ENCODE results near the gene CACNG5.

CACNG5 gene

GRCh38 chr17:66839616-66840015 is 4.7 kb downstream of the CACNG5 start (continued):
- no peak for TF ChIP-seq ZSCAN18 (tag by site-specific recombination; IDR thresholded peaks at IDR 0.05)

- Histone ChIP-seq H3K9me3 (ENCODE audit: control insufficient read depth, insufficient read depth, low read depth, low read length) (no peaks in the 10 kb centered on the region), H3K27ac (ENCODE audit: extremely low read depth, low read depth, low read length) (no peak overlapping the region), H3K4me1 (ENCODE audit: control insufficient read depth, insufficient read depth, low read length) (no peaks in the 10 kb centered on the region), H3K4me3 (ENCODE audit: low read depth, low read length) (no peak overlapping the region), H3K36me3 (ENCODE audit: control insufficient read depth in 2 of 2, insufficient read depth in 1 of 2, low read length in 2 of 2) (no peaks in the 10 kb centered on the region)
- ChIA-PET POLR2A (no interaction called here), CTCF (interaction anchor here (0.6 kb wide), 1 partner anchor 237 kb away, joined by 3 read pairs; no protein-coding TSS in a partner anchor)
- TF ChIP-seq ZFP3 (tag by site-specific recombination; IDR thresholded peaks at IDR 0.05; ENCODE audit: low read depth) (no peak), ZNF2 (tag by site-specific recombination; IDR thresholded peaks at IDR 0.05) (no peak), ZBTB6 (tag by site-specific recombination; IDR thresholded peaks at IDR 0.05) (no peak), KLF8 (tag by site-specific recombination; IDR thresholded peaks at IDR 0.05) (no peak), ZNF23 (tag by site-specific recombination; IDR thresholded peaks at IDR 0.05; ENCODE audit: borderline replicate concordance) (no peak), ZNF433 (tag by site-specific recombination; IDR thresholded peaks at IDR 0.05; ENCODE audit: low read depth) (no peak), EGR2 (tag by site-specific recombination; IDR thresholded peaks at IDR 0.05; ENCODE audit: low read depth) (no peak), TRIM28 (IDR thresholded peaks at IDR 0.05; ENCODE audit: borderline replicate concordance, low read length) (no peak), ZNF654 (tag by site-specific recombination; IDR thresholded peaks at IDR 0.05; ENCODE audit: low read depth) (no peak), ZNF510 (tag by site-specific recombination; IDR thresholded peaks at IDR 0.05; ENCODE audit: insufficient replicate concordance) (no peak), ZNF571 (tag by site-specific recombination; IDR thresholded peaks at IDR 0.05) (no peak), ZNF112 (tag by site-specific recombination; IDR thresholded peaks at IDR 0.05) (no peak), ZNF560 (tag by site-specific recombination; IDR thresholded peaks at IDR 0.05; ENCODE audit: borderline replicate concordance) (no peak), ZNF513 (tag by site-specific recombination; IDR thresholded peaks at IDR 0.05) (no peak), ZNF394 (tag by site-specific recombination; IDR thresholded peaks at IDR 0.05; ENCODE audit: borderline replicate concordance) (no peak)
Measured at GRCh38 chr17:66840061-66840460, 5.1 kb downstream of the CACNG5 start.

GRCh38 chr17:66841328-66841727 is 6.4 kb downstream of the CACNG5 start:
- TF ChIP-seq ZBTB8A (tag by site-specific recombination; IDR thresholded peaks at IDR 0.05), result no peak
- TF ChIP-seq ZFP37 (tag by site-specific recombination; IDR thresholded peaks at IDR 0.05), result no peak
- TF ChIP-seq KLF1 (tag by site-specific recombination; IDR thresholded peaks at IDR 0.05), result no peak
- no peak for TF ChIP-seq ZXDB (tag by site-specific recombination; IDR thresholded peaks at IDR 0.05)
- no peak for TF ChIP-seq IKZF3 (tag by site-specific recombination; IDR thresholded peaks at IDR 0.05)
- no peak for TF ChIP-seq TRIM28 (IDR thresholded peaks at IDR 0.05; ENCODE audit: borderline replicate concordance, low read length)
- H3K27ac ChIP-seq (ENCODE audit: extremely low read depth, low read depth, low read length), result no peak overlapping the region
- CTCF ChIA-PET, result interaction anchor here (0.6 to 1.2 kb wide), 2 partner anchors 14 to 21 kb away, joined by 3 read pairs; no protein-coding TSS in a partner anchor
- H3K36me3 ChIP-seq (ENCODE audit: control insufficient read depth in 2 of 2, insufficient read depth in 1 of 2, low read length in 2 of 2), result no peaks in the 10 kb centered on the region
- no peaks in the 10 kb centered on the region for H3K4me1 ChIP-seq (ENCODE audit: control insufficient read depth, insufficient read depth, low read length)
- H3K4me3 ChIP-seq (ENCODE audit: low read depth, low read length), result no peak overlapping the region
- no peaks in the 10 kb centered on the region for H3K9me3 ChIP-seq (ENCODE audit: control insufficient read depth, insufficient read depth, low read depth, low read length)
- POLR2A ChIA-PET, result no interaction called here
